NCI-H1436 (cell line): ENCODE data around the gene MYPN.
"Not testable (repeated sequence)": the region's sequence is repeated elsewhere in the genome, so short reads cannot be mapped to it uniquely, and the experiment has no call there.

Experiments
- DNase-seq: peaks from one replicate; lab custom pipeline; 2025; lab: John Stamatoyannopoulos, UW

Gene MYPN

DNA sequence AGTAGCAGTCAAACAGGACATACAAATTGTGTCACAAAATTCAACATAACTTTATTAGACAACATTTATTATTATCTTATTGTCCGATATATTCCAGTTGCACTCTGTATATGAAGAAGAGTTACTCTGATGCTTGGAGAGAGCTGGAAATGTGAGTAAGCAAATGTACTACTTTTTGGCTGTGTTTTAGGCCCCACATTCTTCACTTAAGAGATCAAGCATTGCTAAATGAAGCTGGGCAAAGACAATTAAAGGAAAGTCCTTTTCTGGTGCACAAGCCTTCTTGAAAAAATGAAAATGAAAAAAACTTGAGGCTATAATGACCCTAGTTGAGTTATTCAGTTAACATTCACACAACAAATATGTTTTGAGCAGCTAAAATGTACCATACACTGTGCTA lies 26.1 kb downstream of the MYPN start:
- no peak for DNase-seq

GRCh38 chr10:68135922-68136792 lies 26.9 kb downstream of the MYPN start:
- DNase-seq, result no peak

DNA sequence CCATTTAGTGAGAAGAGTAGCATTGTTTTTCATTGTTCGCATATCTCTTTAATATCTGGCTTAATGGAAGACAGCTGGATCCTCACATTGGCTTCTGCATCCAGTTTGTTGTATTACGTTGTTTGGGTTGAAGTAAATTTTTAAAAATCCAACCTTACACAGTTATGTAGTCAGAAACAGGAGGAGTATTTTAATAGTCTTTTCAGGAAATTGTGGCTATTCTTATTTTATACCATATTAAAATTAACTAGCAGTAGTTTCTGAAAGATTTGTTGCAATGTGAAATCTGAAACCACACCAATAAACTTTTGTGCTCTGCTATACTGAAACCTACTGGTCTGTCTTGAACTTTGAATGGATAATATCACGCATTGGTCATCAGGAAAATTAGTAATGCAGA lies 27.9 kb downstream of the MYPN start:
- no peak for DNase-seq

DNA sequence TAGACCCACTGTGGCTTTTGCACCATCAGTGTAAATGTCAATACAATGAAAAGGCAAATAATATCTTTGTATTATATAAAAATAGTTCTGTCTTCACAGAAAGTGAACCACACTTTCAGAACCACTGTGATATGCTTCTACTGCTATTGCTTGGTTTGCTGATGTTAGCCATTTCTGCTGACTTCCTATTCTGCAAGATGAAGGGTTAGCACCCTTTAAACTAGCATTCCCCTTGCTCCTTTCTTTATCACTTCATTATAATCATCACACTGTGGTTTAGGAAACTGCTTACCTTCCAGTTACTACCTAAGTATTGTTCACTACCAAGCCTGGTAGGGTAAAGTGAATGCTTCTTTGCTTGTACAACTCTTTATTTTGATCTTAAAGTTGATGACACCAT lies 29.2 kb downstream of the MYPN start:
- DNase-seq, result no peak

DNA sequence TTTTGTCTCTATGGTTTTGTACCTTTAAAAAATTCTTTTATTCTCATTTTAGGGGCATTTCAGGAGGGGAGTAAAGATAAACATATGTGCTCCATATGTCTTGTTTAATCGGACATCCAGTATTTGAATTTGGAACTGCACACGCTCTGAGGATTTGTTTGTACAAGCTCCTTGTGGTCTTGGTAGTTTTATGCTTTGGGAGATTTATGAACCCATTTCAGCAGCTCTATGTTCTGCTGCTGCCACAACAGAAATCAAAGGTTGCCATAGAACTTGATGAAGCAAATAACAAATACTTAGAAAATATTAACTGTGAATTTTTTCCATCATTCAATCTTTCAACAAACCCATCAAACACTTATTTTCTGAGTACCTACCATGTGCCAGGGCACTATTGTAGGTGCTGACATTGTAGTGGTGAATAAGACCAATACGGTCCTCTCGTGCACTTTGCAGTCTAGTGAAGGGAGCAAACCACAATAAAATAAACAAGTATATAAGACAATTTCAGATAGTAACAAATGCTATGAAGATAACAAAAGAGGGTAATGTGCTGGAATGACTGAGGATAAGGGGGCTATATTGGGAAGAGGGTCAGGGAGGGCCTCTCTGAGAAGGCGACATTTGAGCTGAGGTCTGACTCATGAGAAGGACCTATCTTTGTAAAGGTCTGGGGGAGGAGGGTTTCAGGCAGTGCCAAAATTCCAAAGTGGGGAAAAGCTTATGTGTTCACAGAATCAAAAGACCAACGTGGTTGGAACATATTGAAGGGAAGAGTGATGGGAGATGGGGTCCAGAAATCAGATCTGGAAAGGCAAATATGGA lies 30.4 kb downstream of the MYPN start:
- no peak for DNase-seq

- DNase-seq, result no peak
These were observed 33.5 kb downstream of the MYPN start for GRCh38 chr10:68142761-68143160.

DNA sequence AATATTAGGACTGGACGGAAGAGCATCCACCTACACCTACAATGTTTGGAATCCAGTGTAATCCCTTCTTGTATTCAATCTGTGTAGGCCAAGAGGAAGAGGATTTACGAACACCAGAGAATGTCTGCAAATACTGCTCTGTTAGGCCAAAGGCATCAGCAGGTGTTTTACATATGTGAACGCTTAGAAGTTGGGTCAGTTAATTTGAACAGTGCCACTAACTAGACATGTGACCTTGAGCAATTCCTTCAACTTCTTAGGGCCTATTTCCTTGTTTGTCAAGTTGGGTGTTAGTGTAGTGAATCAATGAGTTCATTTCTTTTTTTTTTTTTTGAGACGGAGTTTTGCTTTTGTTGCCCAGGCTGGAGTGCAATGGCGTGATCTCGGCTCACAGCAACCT lies 35.4 kb downstream of the MYPN start:
- no peak for DNase-seq

DNA sequence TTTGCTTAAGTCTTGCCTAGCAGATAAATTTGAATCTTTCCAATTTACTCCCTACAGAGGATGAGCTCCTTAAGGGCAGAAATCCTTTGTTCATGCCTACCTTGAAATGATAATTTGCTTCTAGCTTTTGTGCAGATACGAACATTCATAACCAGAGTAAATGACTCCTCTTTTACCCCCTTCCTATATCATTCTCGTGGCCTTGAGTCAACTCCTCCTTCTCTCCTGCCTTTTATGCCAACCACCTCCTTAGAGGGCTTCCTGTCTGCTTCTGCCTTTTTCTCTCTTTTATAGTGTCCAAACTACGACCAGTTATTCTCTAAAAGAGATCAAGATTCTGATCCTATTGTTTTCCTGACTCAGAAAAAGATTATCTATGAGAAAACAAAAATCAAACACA lies 36.4 kb downstream of the MYPN start:
- DNase-seq, result no peak

- no peak for DNase-seq
These were observed 36.8 kb downstream of the MYPN start for GRCh38 chr10:68146133-68146532.

DNA sequence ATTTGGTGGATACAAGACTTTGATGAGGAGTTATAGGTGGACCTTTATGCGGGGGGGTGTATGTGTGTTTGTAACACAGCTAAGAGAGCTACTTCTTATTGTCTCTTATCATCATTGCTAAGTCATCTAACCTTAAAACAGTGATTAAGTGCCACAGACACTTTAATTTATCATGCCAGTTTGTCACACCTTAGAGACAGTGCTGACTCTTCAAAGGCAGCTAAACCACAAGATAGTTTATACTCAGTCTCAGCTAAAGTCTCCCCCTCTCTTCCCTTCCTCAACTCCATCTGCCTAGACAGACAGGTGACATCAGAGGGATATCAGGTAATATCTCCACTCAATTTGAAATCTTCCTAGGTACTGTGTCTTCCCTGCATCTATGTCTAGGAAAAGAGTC lies 42.2 kb downstream of the MYPN start:
- DNase-seq, result no peak

- no peak for DNase-seq
These were observed 44.4 kb downstream of the MYPN start for GRCh38 chr10:68153473-68154210.

DNA sequence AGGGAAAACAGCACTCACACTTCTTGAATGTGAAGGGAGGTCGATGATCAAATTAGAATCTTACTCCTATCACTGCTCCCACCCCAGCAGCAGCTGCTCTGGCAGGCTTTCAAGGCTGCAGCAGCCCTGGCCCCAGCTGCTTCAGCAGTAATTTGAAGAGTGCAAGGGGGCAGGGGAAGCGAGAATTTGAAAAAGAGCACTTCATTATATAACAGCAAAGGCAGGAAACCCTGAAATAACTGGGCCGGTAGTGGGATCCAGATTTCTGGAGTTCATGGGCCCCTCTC lies 44.9 kb downstream of the MYPN start:
- DNase-seq, result peak; percentile 20

DNA sequence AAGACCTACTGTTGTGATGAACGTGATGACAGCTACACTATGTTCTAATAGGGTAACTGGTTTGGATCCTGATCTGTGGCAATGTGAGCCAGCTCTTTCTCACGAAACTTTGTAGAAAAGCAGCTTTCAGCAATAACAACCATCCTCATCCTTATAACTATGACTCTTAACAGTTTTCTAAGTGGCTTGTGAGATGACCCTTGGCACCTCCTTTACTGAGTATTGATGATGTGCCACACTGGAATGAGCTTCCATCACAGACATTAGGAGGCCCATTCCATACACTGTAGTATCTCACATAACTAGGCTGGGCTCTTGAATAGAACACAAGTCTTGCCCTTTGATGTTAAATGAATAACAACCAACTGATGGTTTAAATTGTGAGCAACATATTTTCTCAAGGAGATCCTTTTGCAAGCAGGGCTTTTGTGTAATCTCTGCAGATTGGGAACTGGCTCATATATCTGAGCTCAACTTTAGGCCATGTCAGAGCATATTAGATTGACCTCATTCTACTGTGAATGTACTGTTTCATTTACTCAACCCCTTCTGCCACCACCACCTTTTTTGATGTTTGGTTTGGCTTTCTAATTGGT lies 46.4 kb downstream of the MYPN start:
- no peak for DNase-seq

DNA sequence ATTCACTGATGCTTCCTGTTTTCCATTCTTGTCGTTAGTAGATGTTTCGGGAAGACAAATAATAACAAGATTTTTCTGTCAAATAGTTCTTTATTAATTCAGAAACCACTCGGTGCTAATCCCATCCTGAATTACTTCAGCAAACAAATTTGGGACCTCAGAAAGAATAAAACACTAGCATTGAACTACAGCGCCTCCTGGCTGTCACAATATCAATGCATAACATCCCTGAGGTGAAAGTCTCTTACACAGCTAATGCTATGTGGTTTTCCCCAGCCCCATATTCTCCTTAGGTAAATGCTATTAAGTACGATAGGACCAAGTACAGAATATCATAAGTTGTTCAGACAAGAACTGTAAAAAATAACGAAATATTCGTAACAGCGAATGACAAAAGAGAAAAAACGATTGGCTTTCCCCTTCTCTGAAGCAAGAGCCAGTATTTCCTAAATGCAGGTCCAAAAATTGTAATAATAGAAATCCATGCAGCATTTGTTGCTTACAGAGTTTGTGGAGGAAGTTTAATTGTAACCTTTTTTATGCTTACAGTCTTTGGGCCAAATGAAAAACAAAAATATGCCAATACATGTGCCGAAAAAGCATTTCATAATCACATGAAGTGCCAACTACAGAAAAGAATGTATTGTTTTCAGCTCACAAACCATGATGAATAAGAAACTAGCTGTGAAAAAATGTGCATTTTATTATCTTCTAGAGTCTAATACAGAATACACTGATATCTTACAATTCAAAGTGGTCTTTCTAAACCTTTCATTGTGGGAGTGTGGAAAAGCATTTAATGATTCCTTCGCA lies 47.3 kb downstream of the MYPN start:
- peak; percentile 42 for DNase-seq

GRCh38 chr10:68157522-68157921 lies 48.2 kb downstream of the MYPN start:
- not testable (repeated sequence) for DNase-seq

- DNase-seq, result no peak
These were observed 48.7 kb downstream of the MYPN start for GRCh38 chr10:68158031-68158430.

DNA sequence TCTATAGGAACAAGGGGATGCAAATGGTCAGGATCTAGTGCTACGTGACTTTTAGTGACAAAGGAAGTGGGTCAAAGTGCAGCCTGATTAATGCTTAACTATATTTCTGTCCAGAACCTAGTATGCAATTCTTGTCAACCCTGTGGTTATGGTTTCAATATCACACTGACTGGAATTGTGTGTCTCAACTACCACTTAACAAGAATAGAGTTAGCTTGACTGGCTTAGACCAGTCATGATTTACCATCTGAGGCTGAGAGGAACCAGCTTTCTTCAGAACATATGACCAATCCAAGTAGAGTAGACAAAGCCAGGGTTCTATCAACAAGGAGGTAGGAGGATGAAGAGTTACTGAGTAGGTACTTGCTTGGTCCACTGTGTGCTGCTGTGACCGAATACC lies 54.4 kb downstream of the MYPN start:
- DNase-seq, result no peak

DNA sequence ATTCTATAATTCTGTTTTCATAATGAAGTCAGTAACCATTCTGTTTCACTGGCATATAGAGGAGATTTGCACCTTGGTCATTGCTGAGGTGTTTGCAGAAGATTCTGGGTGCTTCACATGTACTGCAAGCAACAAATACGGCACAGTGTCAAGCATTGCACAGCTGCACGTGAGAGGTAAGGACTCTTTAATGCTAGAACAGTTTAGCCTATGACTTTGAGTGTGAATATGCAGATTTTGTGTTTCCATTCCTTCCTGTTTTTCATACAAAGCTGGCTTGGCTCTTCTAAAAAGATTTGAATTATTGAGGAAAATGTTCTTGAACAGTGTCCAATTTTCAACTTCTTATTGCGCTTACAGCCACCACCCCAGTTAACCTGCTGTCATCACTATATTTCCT lies 56.4 kb downstream of the MYPN start:
- DNase-seq, result no peak

GRCh38 chr10:68166871-68167585 lies 57.7 kb downstream of the MYPN start:
- no peak for DNase-seq

GRCh38 chr10:68167586-68168189 lies 58.4 kb downstream of the MYPN start:
- DNase-seq, result no peak
